ENCODE measurements around the gene STK11.

DNA sequence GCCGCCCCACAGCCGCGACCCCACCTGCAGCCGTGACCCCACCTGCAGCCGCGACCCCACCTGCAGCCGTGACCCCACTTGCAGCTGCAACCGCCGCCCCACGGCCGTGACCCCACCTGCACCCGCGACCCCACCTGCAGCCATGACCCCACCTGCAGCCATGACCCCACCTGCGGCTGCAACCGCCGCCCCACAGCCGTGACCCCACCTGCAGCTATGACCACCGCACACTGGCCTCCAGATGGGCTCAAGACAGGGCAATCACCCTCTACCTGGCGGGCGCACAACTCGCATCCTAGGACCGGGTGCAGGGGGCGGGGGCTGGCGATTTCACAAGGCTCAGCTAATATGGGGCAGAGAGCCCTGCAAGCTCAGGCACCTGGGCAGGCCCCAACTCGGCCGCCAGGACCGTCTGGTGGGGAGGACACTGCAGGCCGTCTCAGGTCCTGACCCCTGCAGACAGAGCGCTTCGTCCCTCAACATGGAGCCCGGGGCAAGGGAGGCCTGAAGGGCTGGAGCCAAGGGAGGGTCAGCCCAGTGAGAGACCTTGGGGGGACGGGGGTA lies 46.6 kb upstream of the STK11 start:
- TF ChIP-seq, protein P1, sequence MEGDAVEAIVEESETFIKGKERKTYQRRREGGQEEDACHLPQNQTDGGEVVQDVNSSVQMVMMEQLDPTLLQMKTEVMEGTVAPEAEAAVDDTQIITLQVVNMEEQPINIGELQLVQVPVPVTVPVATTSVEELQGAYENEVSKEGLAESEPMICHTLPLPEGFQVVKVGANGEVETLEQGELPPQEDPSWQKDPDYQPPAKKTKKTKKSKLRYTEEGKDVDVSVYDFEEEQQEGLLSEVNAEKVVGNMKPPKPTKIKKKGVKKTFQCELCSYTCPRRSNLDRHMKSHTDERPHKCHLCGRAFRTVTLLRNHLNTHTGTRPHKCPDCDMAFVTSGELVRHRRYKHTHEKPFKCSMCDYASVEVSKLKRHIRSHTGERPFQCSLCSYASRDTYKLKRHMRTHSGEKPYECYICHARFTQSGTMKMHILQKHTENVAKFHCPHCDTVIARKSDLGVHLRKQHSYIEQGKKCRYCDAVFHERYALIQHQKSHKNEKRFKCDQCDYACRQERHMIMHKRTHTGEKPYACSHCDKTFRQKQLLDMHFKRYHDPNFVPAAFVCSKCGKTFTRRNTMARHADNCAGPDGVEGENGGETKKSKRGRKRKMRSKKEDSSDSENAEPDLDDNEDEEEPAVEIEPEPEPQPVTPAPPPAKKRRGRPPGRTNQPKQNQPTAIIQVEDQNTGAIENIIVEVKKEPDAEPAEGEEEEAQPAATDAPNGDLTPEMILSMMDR (IDR thresholded peaks at IDR 0.05): no peak
- no peak for TF ChIP-seq POLR2AphosphoS5 (IDR thresholded peaks at IDR 0.05)
- no peak for TF ChIP-seq EP300 (IDR thresholded peaks at IDR 0.05)

All from suprapubic skin (tissue), 4 donors.